ENCODE results near the gene KIF5A.
"Not testable (repeated sequence)": the region's sequence is repeated elsewhere in the genome, so short reads cannot be mapped to it uniquely, and the experiment has no call there.

Gene KIF5A

GRCh38 chr12:57549909-57550640 is at the start of gene KIF5A:
Gene KIF5A, plus strand, starts transcription at chr12:57550044. Its CDS starts 228 bp downstream, at chr12:57550272.
- peak; percentile 34 to 45 for DNase-seq

- DNase-seq = no peak
Measured at GRCh38 chr12:57500213-57500612, 49.6 kb upstream of the KIF5A start.

GRCh38 chr12:57502311-57502969 is 47.4 kb upstream of the KIF5A start:
- DNase-seq = not testable (repeated sequence)

GRCh38 chr12:57506541-57506940 is 43.3 kb upstream of the KIF5A start:
- DNase-seq = not testable (repeated sequence)

- DNase-seq = not testable (repeated sequence)
Measured at GRCh38 chr12:57507796-57508195, 42.0 kb upstream of the KIF5A start.

- no peak for DNase-seq
Measured at GRCh38 chr12:57511161-57511560, 38.7 kb upstream of the KIF5A start.

GRCh38 chr12:57511588-57512325 is 38.1 kb upstream of the KIF5A start:
- DNase-seq = no peak

- no peak for DNase-seq
Measured at GRCh38 chr12:57512665-57513064, 37.2 kb upstream of the KIF5A start.

GRCh38 chr12:57513266-57513665 is 36.6 kb upstream of the KIF5A start:
- DNase-seq = no peak

GRCh38 chr12:57513677-57514076 is 36.2 kb upstream of the KIF5A start:
- DNase-seq = not testable (repeated sequence)

- not testable (repeated sequence) for DNase-seq
Measured at GRCh38 chr12:57514246-57514645, 35.6 kb upstream of the KIF5A start.

GRCh38 chr12:57514720-57515407 is 35.0 kb upstream of the KIF5A start:
- no peak for DNase-seq

- no peak for DNase-seq
Measured at GRCh38 chr12:57515408-57515933, 34.4 kb upstream of the KIF5A start.

- DNase-seq = no peak
Measured at GRCh38 chr12:57515934-57516541, 33.8 kb upstream of the KIF5A start.

- DNase-seq = no peak
Measured at GRCh38 chr12:57516617-57517153, 33.2 kb upstream of the KIF5A start.

- no peak for DNase-seq
Measured at GRCh38 chr12:57517187-57517586, 32.7 kb upstream of the KIF5A start.

GRCh38 chr12:57517718-57518117 is 32.1 kb upstream of the KIF5A start:
- DNase-seq = not testable (repeated sequence)

GRCh38 chr12:57518176-57518919 is 31.5 kb upstream of the KIF5A start:
- DNase-seq = no peak

- DNase-seq = peak in 1 of 2 experiments; percentile 6
Measured at GRCh38 chr12:57518920-57519795, 30.7 kb upstream of the KIF5A start.

- DNase-seq = no peak
Measured at GRCh38 chr12:57519796-57520052, 30.1 kb upstream of the KIF5A start.

All from NCI-H187 (cell line).